HepG2 (cell line): Measurements from ENCODE around the gene LUZP1. TPM values are rescaled to one million over a fixed set of nuclear protein-coding genes. Genes with fewer than 3 reads are reported as not detected.

Source experiments
- AKAP8 ChIP-seq: sonication (generic); formaldehyde crosslinking; IDR thresholded peaks from 2 replicates; pipeline ENCODE4 v1.5.1; 2020; ENCODE audit warnings: mild to moderate bottlenecking, missing genetic modification reagents
- ARHGAP35 ChIP-seq: sonication (generic); formaldehyde crosslinking; IDR thresholded peaks from 2 replicates; pipeline ENCODE4 v1.9.0; 2022; ENCODE audit warnings: mild to moderate bottlenecking, inconsistent platforms, moderate library complexity, missing genetic modification reagents, borderline replicate concordance
- ASH2L ChIP-seq: fragments of 300-600, 200-600 bp; sonication (generic); IDR thresholded peaks from 2 replicates; pipeline ENCODE4 v1.7.0; 2017; ENCODE audit warnings: low read depth, mild to moderate bottlenecking, moderate library complexity, mixed read lengths, low read length; ENCODE audit not compliant: insufficient read length
- ATF1 ChIP-seq: IDR thresholded peaks from 2 replicates; pipeline ENCODE4 v1.6.1; 2016; ENCODE audit warnings: mild to moderate bottlenecking, control low read depth
- CTCF ChIP-seq: sonication (generic); formaldehyde crosslinking; IDR thresholded peaks from 2 replicates; pipeline ENCODE4 v1.5.0; 2020; ENCODE audit warnings: mild to moderate bottlenecking, missing genetic modification reagents, moderate library complexity
- DZIP1 ChIP-seq: sonication (generic); formaldehyde crosslinking; IDR thresholded peaks from 2 replicates; pipeline ENCODE4 v1.5.0; 2020; ENCODE audit warnings: mild to moderate bottlenecking, missing genetic modification reagents
- KDM5B ChIP-seq: sonication (generic); formaldehyde crosslinking; IDR thresholded peaks from 2 replicates; pipeline ENCODE4 v1.4.0; 2020; ENCODE audit warnings: missing genetic modification reagents, mild to moderate bottlenecking, borderline replicate concordance
- MXI1 ChIP-seq: IDR thresholded peaks from 3 replicates; pipeline ENCODE4 v1.6.1; 2012; ENCODE audit warnings: low read depth, low read length, inconsistent platforms, borderline replicate concordance
- SMARCE1 ChIP-seq: fragments of 450-650 bp; IDR thresholded peaks from 2 replicates; pipeline ENCODE4 v1.6.1; 2017; ENCODE audit warnings: borderline replicate concordance
- TFDP1 ChIP-seq: IDR thresholded peaks from 2 replicates; pipeline ENCODE4 v1.6.1; 2016; ENCODE audit warnings: missing compliant biosample characterization, missing genetic modification reagents, borderline replicate concordance
- ZBTB7B ChIP-seq: sonication (generic); formaldehyde crosslinking; IDR thresholded peaks from 2 replicates; pipeline ENCODE4 v1.4.0; 2020; ENCODE audit warnings: missing genetic modification reagents
- ZNF33B ChIP-seq: sonication (generic); formaldehyde crosslinking; IDR thresholded peaks from 2 replicates; pipeline ENCODE4 v1.5.1; 2020; ENCODE audit warnings: mild to moderate bottlenecking, missing genetic modification reagents
- ZNF441 ChIP-seq: sonication (generic); formaldehyde crosslinking; IDR thresholded peaks from 2 replicates; pipeline ENCODE4 v1.7.0; 2021; ENCODE audit warnings: missing genetic modification reagents, borderline replicate concordance
- ZNF558 ChIP-seq: sonication (generic); formaldehyde crosslinking; IDR thresholded peaks from 2 replicates; pipeline ENCODE4 v1.9.0; 2022; ENCODE audit warnings: mild to moderate bottlenecking, missing genetic modification reagents, borderline replicate concordance
- ZNF740 ChIP-seq: sonication (generic); formaldehyde crosslinking; IDR thresholded peaks from 2 replicates; pipeline ENCODE4 v1.4.0; 2020; ENCODE audit warnings: missing genetic modification reagents
- ZNF777 ChIP-seq: sonication (generic); formaldehyde crosslinking; IDR thresholded peaks from 2 replicates; pipeline ENCODE4 v1.4.0; 2020; ENCODE audit warnings: missing genetic modification reagents
- ZXDC ChIP-seq: sonication (generic); formaldehyde crosslinking; IDR thresholded peaks from 2 replicates; pipeline ENCODE4 v1.5.0; 2020; ENCODE audit warnings: mild to moderate bottlenecking, missing genetic modification reagents
- polyA plus RNA-seq, 8 experiments: library from polyadenylated mRNA; depleted of rRNA in 3 of 8; stranded (reverse) in 7 of 8; unstranded in 1 of 8; fragments of >200 nt; fragmentation: Illumina TruSeq in 4 of 8; extraction: Trizol in 4 of 8; gene quantifications; 2 replicates each; pipeline versions ENCODE4 v1.2.1 to v1.2.3, GENCODE V29; 2011 to 2016; ENCODE audit warnings: low read depth in 4 of 8, missing spikeins in 1 of 8, mixed read lengths in 1 of 8; ENCODE audit not compliant: insufficient read depth in 1 of 8
- total RNA-seq, 5 experiments: library from RNA; depleted of rRNA; stranded (reverse); fragments of >200 nt; fragmentation: Illumina TruSeq; extraction: Trizol; gene quantifications; 2 replicates each; pipeline ENCODE4 v1.2.3, GENCODE V29; 2016; ENCODE audit warnings: low read depth in 1 of 5

Gene LUZP1
- total and polyA plus RNA-seq, 2 of the 13 experiments (the other 11 are each of a cell fraction or from before 2014, with no cell fraction given), result 6.9 to 12.7 TPM

- peak; percentile 30; the same call in 1 of the 2 replicates for TF ChIP-seq CTCF
- peak; percentile 52 for TF ChIP-seq ASH2L
- peak; percentile 57; the same call in 1 of the 2 replicates for TF ChIP-seq ZNF558 (CRISPR knock-in tag)
- TF ChIP-seq AKAP8 (CRISPR knock-in tag), result peak; percentile 79; the same call in 1 of the 2 replicates
- TF ChIP-seq ZNF777, result peak; percentile 61; the same call in 1 of the 2 replicates
- TF ChIP-seq DZIP1 (CRISPR knock-in tag), result peak; percentile 73
- TF ChIP-seq ZBTB7B (CRISPR knock-in tag), result peak; percentile 47; the same call in 1 of the 2 replicates
- 0 out of 2 replicates have a peak, but pooled peaks have one; percentile 54 for TF ChIP-seq ARHGAP35 (CRISPR knock-in tag)
- TF ChIP-seq SMARCE1, result no peak
- TF ChIP-seq TFDP1 (CRISPR knock-in tag), result peak; percentile 85; the same call in 1 of the 2 replicates
- TF ChIP-seq ZNF740 (CRISPR knock-in tag), result no peak
- no peak for TF ChIP-seq ATF1
- 0 out of 3 replicates have a peak, but pooled peaks have one; percentile 29 for TF ChIP-seq MXI1
- 0 out of 2 replicates have a peak, but pooled peaks have one; percentile 28 for TF ChIP-seq ZXDC
- 0 out of 2 replicates have a peak, but pooled peaks have one; percentile 47 for TF ChIP-seq ZNF33B (CRISPR knock-in tag)
- TF ChIP-seq KDM5B (CRISPR knock-in tag), result peak; percentile 78; the same call in 1 of the 2 replicates
- TF ChIP-seq ZNF441 (CRISPR knock-in tag), result 0 out of 2 replicates have a peak, but pooled peaks have one; percentile 61
Observed at GRCh38 chr1:23177438-23178380, 9.1 kb upstream of the LUZP1 start (continued).
